ENCODE data around the gene ANKRD12.

ANKRD12 gene

GRCh38 chr18:9334973-9335696 is 198.6 kb downstream of the ANKRD12 start:
- in situ Hi-C loops (cut with MboI; ENCODE audit: low sequenced_read_pairs), result no loop called here

All from HL-60/S4 treated with phorbol 12-myristate 13-acetate at 8.2 ng/mL for 4 days and 3 days (cell line).